Stomach (tissue), 9 donors: ENCODE measurements around the gene KDM5A. TPM values are rescaled to one million over a fixed set of nuclear protein-coding genes. Genes with fewer than 3 reads are reported as not detected.
"Not testable (repeated sequence)": the region's sequence is repeated elsewhere in the genome, so short reads cannot be mapped to it uniquely, and the experiment has no call there.

ENCODE experiments used
- DNase-seq, 2 donors: peaks; one replicate each; pipeline versions ENCODE4 v3.0.0 to v3.0.0-alpha.2; 2013 to 2019
- H3K27ac ChIP-seq, 5 donors: fragments of 200-600 bp in 4 of 5; sonication (generic) in 4 of 5; one replicate each; pipeline ENCODE4 v1.5.1; 2013 to 2019; ENCODE audit warnings: mild to moderate bottlenecking in 1 of 5, moderate library complexity in 1 of 5
- H3K27me3 ChIP-seq, 3 donors: fragments of 200-600 bp; sonication (generic); one replicate each; pipeline ENCODE4 v1.5.1; 2017 to 2019; ENCODE audit warnings: mixed run types in 1 of 3
- H3K36me3 ChIP-seq, 4 donors: fragments of 200-600 bp; sonication (generic); 1 replicate in 3 of 4; 2 replicates in 1 of 4; pipeline ENCODE4 v1.5.1; 2016 to 2019
- H3K4me1 ChIP-seq, 4 donors: fragments of 200-600 bp; sonication (generic); one replicate each; pipeline ENCODE4 v1.5.1; 2016 to 2019
- H3K4me3 ChIP-seq, 4 donors: fragments of 200-600 bp; sonication (generic) in 3 of 4; one replicate each; pipeline ENCODE4 v1.5.1; 2016 to 2019; ENCODE audit warnings: mild to moderate bottlenecking in 1 of 4
- H3K9me3 ChIP-seq, 4 donors: fragments of 200-600 bp; sonication (generic); one replicate each; pipeline ENCODE4 v1.5.1; 2016 to 2019
- CTCF ChIP-seq, 7 experiments: fragments of 450-650 bp in 4 of 7; fragments of 200-600 bp in 3 of 7; sonication (generic) in 3 of 7; IDR thresholded peaks; one replicate each; pipeline ENCODE4 v1.5.1; 2016 to 2019; ENCODE audit warnings: antibody characterized with exemption in 7 of 7, control low read depth in 2 of 7, mild to moderate bottlenecking in 1 of 7
- EP300 ChIP-seq: sonication (generic); formaldehyde crosslinking; IDR thresholded peaks from one replicate; pipeline ENCODE4 v1.6.1; 2017; ENCODE audit warnings: antibody characterized with exemption
- POLR2A ChIP-seq, 4 donors: fragments of 450-650 bp; IDR thresholded peaks; one replicate each; pipeline ENCODE4 v1.6.1; 2016; ENCODE audit warnings: antibody characterized with exemption in 4 of 4, control low read depth in 2 of 4, mild to moderate bottlenecking in 1 of 4, moderate library complexity in 1 of 4
- POLR2AphosphoS5 ChIP-seq, 3 donors: sonication (generic); formaldehyde crosslinking; IDR thresholded peaks; one replicate each; pipeline ENCODE4 v1.6.1; 2016; ENCODE audit warnings: antibody characterized with exemption in 3 of 3
- WGBS, 5 donors: extraction: QIAGEN DNeasy Blood & Tissue Kit in 3 of 5; methylation state at CpG; one replicate each; pipeline versions ENCODE4 v1.1.5 to v1.1.7; 2013 to 2018; 5-methylcytosine and 5-hydroxymethylcytosine counted together
- intact Hi-C: fragments of 100-400 bp; cut with DNase I; formaldehyde crosslinking; loops from one replicate; pipeline ENCODE4 v1.15.1; 2023; ENCODE audit warnings: low total_unique reads
- polyA plus RNA-seq, 3 donors: library from polyadenylated mRNA; stranded (reverse); fragments of 200-250 nt; gene quantifications; one replicate each; pipeline ENCODE4 v1.2.3, GENCODE V29; 2013
- total RNA-seq, 5 donors: library from RNA; depleted of rRNA; stranded (reverse); fragments of >200 nt; gene quantifications; one replicate each; pipeline versions ENCODE4 v1.1.0 to v1.2.3, GENCODE V29; 2014 to 2016
- donor health status: healthy with polysubstance abuse.
- donor health status: Bipolar disorder and iron deficiency.
- donor health status: healthy.

KDM5A gene
- total and polyA plus RNA-seq, 8 donors: 3.2 to 178 (median 67.5) TPM

- Histone ChIP-seq H3K4me1 (no peaks in the 10 kb centered on the region), H3K9me3 (peaks cover 7 to 12% (median 9%) of the 10 kb centered on the region in 4 donors), H3K4me3 (no peak overlapping the region), H3K27ac (no peak overlapping the region), H3K36me3 (peaks cover 35 to 88% (median 87%) of the 10 kb centered on the region in 4 donors), H3K27me3 (no peaks in the 10 kb centered on the region)
- intact Hi-C loops: no loop called here
- no peak for DNase-seq
- WGBS, 5 donors: 97 to 100% (median 97%) methylated on average over 2 of the region's 2 CpGs
- TF ChIP-seq EP300 (no peak), POLR2AphosphoS5 (IDR thresholded peaks at IDR 0.05) (no peak), POLR2A (IDR thresholded peaks at IDR 0.05) (no peak), CTCF (IDR thresholded peaks at IDR 0.05) (no peak)
These were observed 22.3 kb downstream of the KDM5A start for GRCh38 chr12:366820-367219.

GRCh38 chr12:359091-359490 lies 30.0 kb downstream of the KDM5A start:
- H3K4me3 ChIP-seq: no peak overlapping the region
- no peaks in the 10 kb centered on the region for H3K27me3 ChIP-seq
- TF ChIP-seq POLR2AphosphoS5 (IDR thresholded peaks at IDR 0.05) (no peak), CTCF (IDR thresholded peaks at IDR 0.05) (no peak)
- H3K4me1 ChIP-seq: no peaks in the 10 kb centered on the region
- H3K27ac ChIP-seq: no peak overlapping the region
- peaks cover 0 to 8% (median 3%) of the 10 kb centered on the region in 4 donors for H3K9me3 ChIP-seq
- peaks cover 51 to 100% (median 99%) of the 10 kb centered on the region in 4 donors for H3K36me3 ChIP-seq
- 96 to 100% (median 98%) methylated on average over 1 of the region's 1 CpG for WGBS, 5 donors
- no peak for DNase-seq
- intact Hi-C loops: no loop called here

GRCh38 chr12:356276-356988 lies 32.7 kb downstream of the KDM5A start:
- Histone ChIP-seq H3K4me3 (no peak overlapping the region), H3K4me1 (no peaks in the 10 kb centered on the region), H3K9me3 (peaks cover 0 to 8% (median 3%) of the 10 kb centered on the region in 4 donors), H3K27me3 (no peaks in the 10 kb centered on the region), H3K27ac (no peak overlapping the region), H3K36me3 (peaks cover 63 to 100% (median 99%) of the 10 kb centered on the region in 4 donors)
- 87 to 90% (median 89%) methylated on average over 7 of the region's 7 CpGs for whole genome bisulfite sequencing, 5 donors
- intact Hi-C loops: no loop called here
- no peak for TF ChIP-seq POLR2A (IDR thresholded peaks at IDR 0.05)
- no peak for DNase-seq

GRCh38 chr12:351197-351596 lies 37.9 kb downstream of the KDM5A start:
- WGBS, 5 donors: 96 to 100% (median 98%) methylated on average over 4 of the region's 4 CpGs
- DNase-seq, H3K27me3 ChIP-seq, H3K27ac ChIP-seq, H3K4me1 ChIP-seq, H3K9me3 ChIP-seq, intact Hi-C loops, H3K4me3 ChIP-seq: not testable (repeated sequence)
- peaks cover 54 to 87% (median 82%) of the 10 kb centered on the region in 4 donors for H3K36me3 ChIP-seq

- H3K27ac ChIP-seq, DNase-seq, H3K9me3 ChIP-seq, H3K4me1 ChIP-seq, H3K4me3 ChIP-seq, H3K27me3 ChIP-seq, intact Hi-C loops: not testable (repeated sequence)
- peaks cover 49 to 72% (median 68%) of the 10 kb centered on the region in 4 donors for H3K36me3 ChIP-seq
- 94 to 97% (median 97%) methylated on average over 6 to 7 of the region's 7 CpGs for WGBS, 5 donors
These were observed 39.5 kb downstream of the KDM5A start for GRCh38 chr12:349625-350024.

GRCh38 chr12:343036-343435 lies 46.1 kb downstream of the KDM5A start:
- H3K27me3 ChIP-seq, H3K4me3 ChIP-seq, H3K27ac ChIP-seq, intact Hi-C loops, H3K9me3 ChIP-seq: not testable (repeated sequence)
- 86 to 100% (median 91%) methylated on average over 4 to 7 of the region's 7 CpGs for WGBS, 5 donors
- peaks cover 17 to 54% (median 50%) of the 10 kb centered on the region in 4 donors for H3K36me3 ChIP-seq
- peaks cover 0 to 14% (median 4%) of the 10 kb centered on the region in 4 donors for H3K4me1 ChIP-seq
- DNase-seq: peak in 1 of 2 donors; percentile 16
